Esophagus muscularis mucosa (tissue), 4 donors: Measurements from ENCODE around the gene SAMD4B. TPM values are rescaled to one million over a fixed set of nuclear protein-coding genes. Genes with fewer than 3 reads are reported as not detected.

Experiments used
- DNase-seq: peaks from one replicate; pipeline ENCODE4 v3.0.0-alpha.2; 2017; ENCODE audit errors: extremely low spot score
- H3K27ac ChIP-seq, 4 donors: fragments of 200-600 bp; sonication (generic); replicated peaks in 1 of 4; 1 replicate in 3 of 4; 2 replicates in 1 of 4; pipeline ENCODE4 v1.5.1; 2016 to 2019; ENCODE audit warnings: mild to moderate bottlenecking in 1 of 4
- H3K27me3 ChIP-seq, 4 donors: fragments of 200-600 bp; sonication (generic); one replicate each; pipeline versions ENCODE4 v1.5.1 to v1.6.0; 2016 to 2019
- H3K36me3 ChIP-seq, 4 donors: fragments of 200-600 bp; sonication (generic); one replicate each; pipeline ENCODE4 v1.5.1; 2016 to 2019
- H3K4me1 ChIP-seq, 4 donors: fragments of 200-600 bp; sonication (generic); one replicate each; pipeline ENCODE4 v1.5.1; 2016 to 2019
- H3K4me3 ChIP-seq, 4 donors: fragments of 200-600 bp; sonication (generic); 1 replicate in 2 of 4; 2 replicates in 2 of 4; pipeline ENCODE4 v1.5.1; 2016 to 2019; ENCODE audit warnings: mild to moderate bottlenecking in 4 of 4, moderate library complexity in 1 of 4
- H3K9me3 ChIP-seq, 4 donors: fragments of 200-600 bp; sonication (generic); 1 replicate in 3 of 4; 2 replicates in 1 of 4; pipeline ENCODE4 v1.5.1; 2016 to 2019
- EP300 ChIP-seq: sonication (generic); formaldehyde crosslinking; IDR thresholded peaks from one replicate; pipeline ENCODE4 v1.6.1; 2017; ENCODE audit warnings: antibody characterized with exemption
- POLR2A ChIP-seq: fragments of 450-650 bp; IDR thresholded peaks from one replicate; pipeline ENCODE4 v1.6.1; 2017; ENCODE audit warnings: antibody characterized with exemption, moderate library complexity, mild to moderate bottlenecking, low read depth
- POLR2AphosphoS5 ChIP-seq, 2 donors: sonication (generic); formaldehyde crosslinking; IDR thresholded peaks; one replicate each; pipeline ENCODE4 v1.6.1; 2017; ENCODE audit warnings: antibody characterized with exemption in 2 of 2
- WGBS: methylation state at CpG from one replicate; pipeline ENCODE4 v1.1.5; 2018; 5-methylcytosine and 5-hydroxymethylcytosine counted together
- intact Hi-C: fragments of 100-400 bp; cut with DNase I; formaldehyde crosslinking; loops from one replicate; pipeline ENCODE4 v1.15.1; 2023
- total RNA-seq, 4 donors: library from RNA; depleted of rRNA; stranded (reverse); fragments of >200 nt; gene quantifications; one replicate each; pipeline versions ENCODE4 v1.1.0 to v1.2.1, GENCODE V29; 2016
- TF ChIP-seq, protein P1 (sequence below), 3 experiments: fragments of 200-600 bp in 2 of 3; fragments of 450-650 bp in 1 of 3; sonication (generic) in 2 of 3; IDR thresholded peaks; one replicate each; pipeline ENCODE4 v1.5.1; 2017 to 2019; ENCODE audit warnings: antibody characterized with exemption in 3 of 3, mild to moderate bottlenecking in 2 of 3, moderate library complexity in 1 of 3

SAMD4B gene, protein sequence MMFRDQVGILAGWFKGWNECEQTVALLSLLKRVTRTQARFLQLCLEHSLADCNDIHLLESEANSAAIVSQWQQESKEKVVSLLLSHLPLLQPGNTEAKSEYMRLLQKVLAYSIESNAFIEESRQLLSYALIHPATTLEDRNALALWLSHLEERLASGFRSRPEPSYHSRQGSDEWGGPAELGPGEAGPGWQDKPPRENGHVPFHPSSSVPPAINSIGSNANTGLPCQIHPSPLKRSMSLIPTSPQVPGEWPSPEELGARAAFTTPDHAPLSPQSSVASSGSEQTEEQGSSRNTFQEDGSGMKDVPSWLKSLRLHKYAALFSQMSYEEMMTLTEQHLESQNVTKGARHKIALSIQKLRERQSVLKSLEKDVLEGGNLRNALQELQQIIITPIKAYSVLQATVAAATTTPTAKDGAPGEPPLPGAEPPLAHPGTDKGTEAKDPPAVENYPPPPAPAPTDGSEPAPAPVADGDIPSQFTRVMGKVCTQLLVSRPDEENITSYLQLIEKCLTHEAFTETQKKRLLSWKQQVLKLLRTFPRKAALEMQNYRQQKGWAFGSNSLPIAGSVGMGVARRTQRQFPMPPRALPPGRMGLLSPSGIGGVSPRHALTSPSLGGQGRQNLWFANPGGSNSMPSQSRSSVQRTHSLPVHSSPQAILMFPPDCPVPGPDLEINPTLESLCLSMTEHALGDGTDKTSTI
- total RNA-seq, result 100 to 1,000 TPM in 2 of 4 donors, 10 to 100 TPM in 2; 59.8 to 138 (median 104) TPM

GRCh38 chr19:39341719-39342604 lies at the start of gene SAMD4B:
Gene SAMD4B (plus strand): TSS chr19:39342421. CDS start chr19:39356894, 14,473 bp downstream.
- WGBS, result 0% methylated on average over 17 of the region's 105 CpGs
- TF ChIP-seq EP300 (no peak), POLR2AphosphoS5 (IDR thresholded peaks at IDR 0.05) (peak; percentile 94 to 95), POLR2A (peak; percentile 79)
- TF ChIP-seq, protein P1, sequence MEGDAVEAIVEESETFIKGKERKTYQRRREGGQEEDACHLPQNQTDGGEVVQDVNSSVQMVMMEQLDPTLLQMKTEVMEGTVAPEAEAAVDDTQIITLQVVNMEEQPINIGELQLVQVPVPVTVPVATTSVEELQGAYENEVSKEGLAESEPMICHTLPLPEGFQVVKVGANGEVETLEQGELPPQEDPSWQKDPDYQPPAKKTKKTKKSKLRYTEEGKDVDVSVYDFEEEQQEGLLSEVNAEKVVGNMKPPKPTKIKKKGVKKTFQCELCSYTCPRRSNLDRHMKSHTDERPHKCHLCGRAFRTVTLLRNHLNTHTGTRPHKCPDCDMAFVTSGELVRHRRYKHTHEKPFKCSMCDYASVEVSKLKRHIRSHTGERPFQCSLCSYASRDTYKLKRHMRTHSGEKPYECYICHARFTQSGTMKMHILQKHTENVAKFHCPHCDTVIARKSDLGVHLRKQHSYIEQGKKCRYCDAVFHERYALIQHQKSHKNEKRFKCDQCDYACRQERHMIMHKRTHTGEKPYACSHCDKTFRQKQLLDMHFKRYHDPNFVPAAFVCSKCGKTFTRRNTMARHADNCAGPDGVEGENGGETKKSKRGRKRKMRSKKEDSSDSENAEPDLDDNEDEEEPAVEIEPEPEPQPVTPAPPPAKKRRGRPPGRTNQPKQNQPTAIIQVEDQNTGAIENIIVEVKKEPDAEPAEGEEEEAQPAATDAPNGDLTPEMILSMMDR (IDR thresholded peaks at IDR 0.05), result peak; percentile 78 to 91 (median 84)
- intact Hi-C loops, result loop anchor here (10.0 kb wide), 2 partner anchors 83 to 193 kb away; partner anchors contain the start of gene EID2B
- Histone ChIP-seq H3K4me1 (peaks cover 40 to 55% (median 54%) of the 10 kb centered on the region in 4 donors), H3K27ac (peak within 1 kb of the TSS; percentile 88 to 93 (median 90)), H3K9me3 (no peaks in the 10 kb centered on the region), H3K36me3 (peaks cover 0 to 10% (median 5%) of the 10 kb centered on the region in 4 donors), H3K27me3 (no peaks in the 10 kb centered on the region), H3K4me3 (peak within 1 kb of the TSS; percentile 84 to 91 (median 88))
- DNase-seq, result peak; percentile 100

DNA sequence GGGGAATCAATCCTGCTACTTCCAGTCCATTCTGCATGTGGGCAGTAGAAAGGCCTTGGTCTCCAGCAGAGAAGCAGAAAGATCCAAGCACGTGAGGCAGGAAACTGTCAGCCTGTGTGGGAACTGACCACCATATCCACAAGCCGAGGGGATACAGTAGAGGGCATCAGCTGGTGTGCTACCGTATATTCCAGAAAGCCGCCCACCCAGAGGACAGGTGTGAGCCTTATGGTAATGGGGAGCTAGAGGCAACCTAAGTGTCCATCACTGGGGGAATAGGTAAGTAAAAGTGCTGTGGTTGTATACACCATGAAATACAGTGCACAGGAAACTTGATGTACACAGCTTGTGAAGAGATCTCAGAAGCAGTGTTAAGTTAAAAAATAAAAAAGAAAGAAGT lies 48.8 kb upstream of the SAMD4B start:
- Histone ChIP-seq H3K27me3 (peaks cover 0 to 49% (median 0%) of the 10 kb centered on the region in 4 donors), H3K36me3 (no peaks in the 10 kb centered on the region), H3K4me3 (no peak overlapping the region), H3K9me3 (peaks cover 0 to 3% (median 0%) of the 10 kb centered on the region in 4 donors), H3K4me1 (no peaks in the 10 kb centered on the region), H3K27ac (no peak overlapping the region)
- WGBS, result 53% methylated on average over 4 of the region's 4 CpGs
- no peak for DNase-seq
- intact Hi-C loops, result no loop called here
- TF ChIP-seq EP300 (no peak), POLR2A (no peak), POLR2AphosphoS5 (IDR thresholded peaks at IDR 0.05) (no peak)
- TF ChIP-seq, protein P1 (IDR thresholded peaks at IDR 0.05), result no peak

DNA sequence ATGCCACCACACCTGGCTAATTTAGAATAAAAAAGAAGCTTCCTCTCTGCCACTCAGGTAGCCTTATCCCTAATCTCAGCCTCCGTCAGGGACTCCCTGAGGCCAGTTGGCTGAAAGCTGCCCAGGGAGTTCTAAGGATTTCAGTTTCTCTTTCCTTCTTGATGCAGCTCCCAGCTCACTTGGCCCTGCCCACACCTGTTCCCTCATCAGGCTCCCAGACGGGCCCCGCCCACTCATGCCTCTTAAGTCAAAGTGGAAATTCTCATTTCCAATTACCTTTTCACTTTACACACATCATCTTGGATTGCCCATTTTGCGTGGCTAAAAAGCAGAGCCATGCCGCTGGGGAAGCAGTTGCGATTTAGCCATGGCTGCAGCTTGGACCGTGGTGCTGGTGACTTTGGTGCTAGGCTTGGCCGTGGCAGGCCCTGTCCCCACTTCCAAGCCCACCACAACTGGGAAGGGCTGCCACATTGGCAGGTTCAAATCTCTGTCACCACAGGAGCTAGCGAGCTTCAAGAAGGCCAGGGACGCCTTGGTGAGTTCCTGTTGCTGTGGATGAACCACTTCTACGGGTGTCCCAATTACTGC lies 46.1 kb upstream of the SAMD4B start, which contains the start of gene IFNL1:
Gene IFNL1 (plus strand): TSS at position 353 of the 591 bp plus-strand sequence. CDS start 15 bp downstream, at position 368.
- no peaks in the 10 kb centered on the region for H3K9me3 ChIP-seq
- 87% methylated on average over 9 of the region's 11 CpGs for WGBS
- no peaks in the 10 kb centered on the region for H3K4me1 ChIP-seq
- H3K27me3 ChIP-seq, result peaks cover 0 to 49% (median 0%) of the 10 kb centered on the region in 4 donors
- no peak for TF ChIP-seq POLR2A
- TF ChIP-seq, protein P1 (IDR thresholded peaks at IDR 0.05), result no peak
- TF ChIP-seq POLR2AphosphoS5 (IDR thresholded peaks at IDR 0.05), result no peak
- no peak for TF ChIP-seq EP300
- no peak for DNase-seq
- no peak within 1 kb of the TSS for H3K27ac ChIP-seq
- intact Hi-C loops, result no loop called here
- H3K4me3 ChIP-seq, result no peak within 1 kb of the TSS
- H3K36me3 ChIP-seq, result no peaks in the 10 kb centered on the region

DNA sequence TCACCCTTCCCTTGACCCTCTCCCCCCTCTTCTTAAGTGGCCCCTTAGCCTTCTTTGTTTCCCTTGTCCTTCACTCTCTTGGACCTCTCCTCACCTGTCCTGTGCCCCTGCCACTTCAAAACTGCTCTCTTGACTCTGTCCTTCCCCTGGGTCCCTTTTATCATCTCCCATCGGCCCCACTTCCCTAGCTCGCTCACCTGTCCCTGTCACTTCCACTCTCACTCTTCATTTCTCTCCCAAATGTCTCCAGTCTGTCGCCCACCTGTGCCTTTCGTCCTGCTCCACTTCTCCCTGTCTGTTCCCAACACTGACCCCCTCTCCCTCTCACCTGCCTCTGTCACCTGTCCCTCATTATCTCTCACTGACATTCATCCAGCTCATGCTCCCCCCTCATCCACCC lies 45.3 kb upstream of the SAMD4B start:
- Histone ChIP-seq H3K27ac (no peak overlapping the region), H3K27me3 (peaks cover 0 to 49% (median 0%) of the 10 kb centered on the region in 4 donors), H3K36me3 (no peaks in the 10 kb centered on the region), H3K4me1 (no peaks in the 10 kb centered on the region), H3K9me3 (no peaks in the 10 kb centered on the region), H3K4me3 (no peak overlapping the region)
- TF ChIP-seq POLR2A (no peak), POLR2AphosphoS5 (IDR thresholded peaks at IDR 0.05) (no peak), EP300 (no peak)
- TF ChIP-seq, protein P1 (IDR thresholded peaks at IDR 0.05), result no peak
- intact Hi-C loops, result no loop called here
- WGBS, result 88% methylated on average over 4 of the region's 4 CpGs
- no peak for DNase-seq
